OCI-LY1 (cell line): ENCODE measurements around the gene LRP2BP.

Experiments used
- EZH2 ChIP-seq: fragments of 200-600 bp; sonication (generic), shearing (Covaris generic); IDR thresholded peaks from 2 replicates; pipeline ENCODE4 v1.8.0; 2017; ENCODE audit warnings: borderline replicate concordance, mixed run types, mild to moderate bottlenecking, antibody characterized with exemption, low read length, moderate library complexity, mixed read lengths
- TF ChIP-seq, protein P1 (sequence below): fragments of 200-600 bp; sonication (generic), shearing (Covaris generic); IDR thresholded peaks from 2 replicates; pipeline ENCODE4 v1.5.1; 2017; ENCODE audit warnings: mild to moderate bottlenecking, antibody characterized with exemption, low read length, moderate library complexity, mixed read lengths

- no peak for TF ChIP-seq EZH2
- TF ChIP-seq, protein P1, sequence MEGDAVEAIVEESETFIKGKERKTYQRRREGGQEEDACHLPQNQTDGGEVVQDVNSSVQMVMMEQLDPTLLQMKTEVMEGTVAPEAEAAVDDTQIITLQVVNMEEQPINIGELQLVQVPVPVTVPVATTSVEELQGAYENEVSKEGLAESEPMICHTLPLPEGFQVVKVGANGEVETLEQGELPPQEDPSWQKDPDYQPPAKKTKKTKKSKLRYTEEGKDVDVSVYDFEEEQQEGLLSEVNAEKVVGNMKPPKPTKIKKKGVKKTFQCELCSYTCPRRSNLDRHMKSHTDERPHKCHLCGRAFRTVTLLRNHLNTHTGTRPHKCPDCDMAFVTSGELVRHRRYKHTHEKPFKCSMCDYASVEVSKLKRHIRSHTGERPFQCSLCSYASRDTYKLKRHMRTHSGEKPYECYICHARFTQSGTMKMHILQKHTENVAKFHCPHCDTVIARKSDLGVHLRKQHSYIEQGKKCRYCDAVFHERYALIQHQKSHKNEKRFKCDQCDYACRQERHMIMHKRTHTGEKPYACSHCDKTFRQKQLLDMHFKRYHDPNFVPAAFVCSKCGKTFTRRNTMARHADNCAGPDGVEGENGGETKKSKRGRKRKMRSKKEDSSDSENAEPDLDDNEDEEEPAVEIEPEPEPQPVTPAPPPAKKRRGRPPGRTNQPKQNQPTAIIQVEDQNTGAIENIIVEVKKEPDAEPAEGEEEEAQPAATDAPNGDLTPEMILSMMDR: no peak
Observed at GRCh38 chr4:185341377-185341776, 54.3 kb downstream of the LRP2BP start.
